Endodermal cell (in vitro differentiated cells): ENCODE data around the gene PTPN14. TPM values are rescaled to one million over a fixed set of nuclear protein-coding genes. Genes with fewer than 3 reads are reported as not detected.

ENCODE experiments used
- DNase-seq: peaks from one replicate; pipeline ENCODE4 v3.0.0-alpha.2; 2017
- H3K27ac ChIP-seq: 2 replicates; pipeline ENCODE4 v1.5.1; 2013; ENCODE audit warnings: mild to moderate bottlenecking, low read depth, low read length, moderate library complexity
- H3K27me3 ChIP-seq: 2 replicates; pipeline ENCODE4 v1.6.1; 2013; ENCODE audit warnings: mild to moderate bottlenecking, low read length, moderate library complexity; ENCODE audit not compliant: insufficient read depth, control insufficient read depth, poor library complexity, severe bottlenecking
- H3K36me3 ChIP-seq: 2 replicates; pipeline ENCODE4 v1.7.0; 2013; ENCODE audit warnings: mild to moderate bottlenecking, low read length, moderate library complexity; ENCODE audit not compliant: control insufficient read depth, insufficient read depth
- H3K4me1 ChIP-seq: one replicate; pipeline ENCODE4 v1.7.0; 2013; ENCODE audit warnings: low read length; ENCODE audit not compliant: control insufficient read depth, insufficient read depth
- H3K4me3 ChIP-seq: 2 replicates; pipeline ENCODE4 v1.5.1; 2013; ENCODE audit warnings: mild to moderate bottlenecking, low read length, moderate library complexity
- H3K9ac ChIP-seq: 2 replicates; pipeline ENCODE4 v1.6.1; 2013; ENCODE audit warnings: mild to moderate bottlenecking, low read length, moderate library complexity; ENCODE audit not compliant: poor library complexity, severe bottlenecking; ENCODE audit errors: extremely low read depth
- H3K9me3 ChIP-seq: 2 replicates; pipeline ENCODE4 v1.6.1; 2013; ENCODE audit warnings: mild to moderate bottlenecking, low read length, moderate library complexity; ENCODE audit not compliant: control insufficient read depth
- H3K27ac Mint-ChIP-seq: 2 replicates; pipeline ENCODE4 v1.8.0; 2020; ENCODE audit warnings: mixed read lengths
- H3K27me3 Mint-ChIP-seq: 2 replicates; pipeline ENCODE4 v1.8.0; 2021; ENCODE audit warnings: mild to moderate bottlenecking, mixed read lengths; ENCODE audit not compliant: insufficient read depth
- H3K36me3 Mint-ChIP-seq: 2 replicates; pipeline ENCODE4 v1.8.0; 2020; ENCODE audit warnings: low read depth, mixed read lengths
- H3K4me1 Mint-ChIP-seq: 2 replicates; pipeline ENCODE4 v1.8.0; 2020; ENCODE audit warnings: mixed read lengths
- H3K4me3 Mint-ChIP-seq: 2 replicates; pipeline ENCODE4 v1.8.0; 2020; ENCODE audit warnings: mild to moderate bottlenecking, moderate library complexity, mixed read lengths
- H3K9me3 Mint-ChIP-seq: 2 replicates; pipeline ENCODE4 v1.8.0; 2020; ENCODE audit warnings: mild to moderate bottlenecking, mixed read lengths
- WGBS, 2 experiments: methylation state at CpG; one replicate each; pipeline versions ENCODE4 v1.1.5 to v1.1.7; 2013; ENCODE audit warnings: missing lambda C conversion rate in 2 of 2, mixed read lengths in 1 of 2; ENCODE audit not compliant: insufficient coverage in 1 of 2, insufficient read length in 1 of 2; 5-methylcytosine and 5-hydroxymethylcytosine counted together
- total RNA-seq, 2 donors: library from RNA; stranded (reverse); fragmentation: NEBNext Ultra II Directional in 1 of 2; extraction: Animal tissue kit (Norgen Biotek cat#: 25700) in 1 of 2; gene quantifications; 2 replicates in 1 of 2; 3 replicates in 1 of 2; pipeline ENCODE4 v1.2.1, GENCODE V29; 2021
- TF ChIP-seq, protein P1 (sequence below): fragments of 200-600 bp; sonication (generic); conservative IDR thresholded peaks from 2 replicates; pipeline ENCODE4 v1.5.0; 2021; ENCODE audit warnings: antibody characterized with exemption, mild to moderate bottlenecking

Gene PTPN14
- total RNA-seq, 2 donors from 2014 or later, result 72.6 to 93.2 TPM

- no peaks in the 10 kb centered on the region for H3K9me3 Mint-ChIP-seq
- no peak overlapping the region for H3K27ac ChIP-seq
- H3K9me3 ChIP-seq, result no peaks in the 10 kb centered on the region
- H3K4me3 ChIP-seq, result peak overlapping the region; percentile 92
- no peak overlapping the region for H3K27ac Mint-ChIP-seq
- no peaks in the 10 kb centered on the region for H3K27me3 Mint-ChIP-seq
- TF ChIP-seq, protein P1, sequence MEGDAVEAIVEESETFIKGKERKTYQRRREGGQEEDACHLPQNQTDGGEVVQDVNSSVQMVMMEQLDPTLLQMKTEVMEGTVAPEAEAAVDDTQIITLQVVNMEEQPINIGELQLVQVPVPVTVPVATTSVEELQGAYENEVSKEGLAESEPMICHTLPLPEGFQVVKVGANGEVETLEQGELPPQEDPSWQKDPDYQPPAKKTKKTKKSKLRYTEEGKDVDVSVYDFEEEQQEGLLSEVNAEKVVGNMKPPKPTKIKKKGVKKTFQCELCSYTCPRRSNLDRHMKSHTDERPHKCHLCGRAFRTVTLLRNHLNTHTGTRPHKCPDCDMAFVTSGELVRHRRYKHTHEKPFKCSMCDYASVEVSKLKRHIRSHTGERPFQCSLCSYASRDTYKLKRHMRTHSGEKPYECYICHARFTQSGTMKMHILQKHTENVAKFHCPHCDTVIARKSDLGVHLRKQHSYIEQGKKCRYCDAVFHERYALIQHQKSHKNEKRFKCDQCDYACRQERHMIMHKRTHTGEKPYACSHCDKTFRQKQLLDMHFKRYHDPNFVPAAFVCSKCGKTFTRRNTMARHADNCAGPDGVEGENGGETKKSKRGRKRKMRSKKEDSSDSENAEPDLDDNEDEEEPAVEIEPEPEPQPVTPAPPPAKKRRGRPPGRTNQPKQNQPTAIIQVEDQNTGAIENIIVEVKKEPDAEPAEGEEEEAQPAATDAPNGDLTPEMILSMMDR, result no peak
- DNase-seq, result no peak
- peaks cover 26% of the 10 kb centered on the region for H3K4me1 ChIP-seq
- H3K27me3 ChIP-seq, result no peaks in the 10 kb centered on the region
- no peaks in the 10 kb centered on the region for H3K36me3 ChIP-seq
- peaks cover 68% of the 10 kb centered on the region for H3K4me1 Mint-ChIP-seq
- H3K9ac ChIP-seq, result peak overlapping the region; percentile 97
- 70 to 88% methylated on average over 2 of the region's 2 CpGs for WGBS, 2 experiments
- no peaks in the 10 kb centered on the region for H3K36me3 Mint-ChIP-seq
- H3K4me3 Mint-ChIP-seq, result peak overlapping the region; percentile 84
Observed at GRCh38 chr1:214548988-214549387, 2.4 kb downstream of the PTPN14 start.

DNA sequence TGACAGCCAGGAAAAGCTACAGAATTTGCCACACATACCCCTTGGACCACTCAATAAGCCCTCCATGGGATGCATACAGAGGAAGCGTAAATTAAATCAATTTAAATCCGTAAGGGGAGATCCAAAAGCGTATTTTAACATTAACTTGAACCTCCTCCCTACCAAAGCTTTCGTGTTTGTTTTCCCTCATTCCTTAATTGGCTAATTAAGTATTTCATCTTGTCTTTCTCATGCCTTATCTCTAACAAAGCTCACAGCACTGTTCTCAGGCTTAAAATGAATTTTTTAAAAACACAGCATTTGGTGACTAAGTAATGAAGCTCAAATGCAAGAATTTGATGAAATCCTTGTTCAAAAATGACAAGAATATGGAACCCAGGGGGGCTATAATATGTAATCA is 3.1 kb downstream of the PTPN14 start:
- DNase-seq, result no peak
- H3K4me1 ChIP-seq, result peaks cover 26% of the 10 kb centered on the region
- no peak overlapping the region for H3K27ac ChIP-seq
- H3K36me3 Mint-ChIP-seq, result no peaks in the 10 kb centered on the region
- no peak overlapping the region for H3K4me3 Mint-ChIP-seq
- H3K27me3 ChIP-seq, result no peaks in the 10 kb centered on the region
- H3K27me3 Mint-ChIP-seq, result no peaks in the 10 kb centered on the region
- peak overlapping the region; percentile 92 for H3K4me3 ChIP-seq
- H3K4me1 Mint-ChIP-seq, result peaks cover 62% of the 10 kb centered on the region
- no peak overlapping the region for H3K9ac ChIP-seq
- 89 to 96% methylated on average over 4 of the region's 4 CpGs for WGBS, 2 experiments
- H3K36me3 ChIP-seq, result no peaks in the 10 kb centered on the region
- no peaks in the 10 kb centered on the region for H3K9me3 Mint-ChIP-seq
- no peak overlapping the region for H3K27ac Mint-ChIP-seq
- H3K9me3 ChIP-seq, result no peaks in the 10 kb centered on the region
- TF ChIP-seq, protein P1, result no peak

GRCh38 chr1:214547747-214548146 is 3.7 kb downstream of the PTPN14 start:
- Mint-ChIP-seq H3K4me1 (peaks cover 59% of the 10 kb centered on the region), H3K9me3 (no peaks in the 10 kb centered on the region), H3K27me3 (no peaks in the 10 kb centered on the region), H3K4me3 (no peak overlapping the region), H3K36me3 (no peaks in the 10 kb centered on the region), H3K27ac (no peak overlapping the region)
- TF ChIP-seq, protein P1, result no peak
- DNase-seq, result no peak
- Histone ChIP-seq H3K9me3 (no peaks in the 10 kb centered on the region), H3K36me3 (no peaks in the 10 kb centered on the region), H3K4me1 (peaks cover 26% of the 10 kb centered on the region), H3K9ac (no peak overlapping the region), H3K4me3 (peak overlapping the region; percentile 92), H3K27me3 (no peaks in the 10 kb centered on the region), H3K27ac (no peak overlapping the region)
